ENCODE data around the gene ZWILCH.
A peak's percentile ranks its signal among the peaks of the same experiment; 100 is the strongest.

The ZWILCH gene

DNA sequence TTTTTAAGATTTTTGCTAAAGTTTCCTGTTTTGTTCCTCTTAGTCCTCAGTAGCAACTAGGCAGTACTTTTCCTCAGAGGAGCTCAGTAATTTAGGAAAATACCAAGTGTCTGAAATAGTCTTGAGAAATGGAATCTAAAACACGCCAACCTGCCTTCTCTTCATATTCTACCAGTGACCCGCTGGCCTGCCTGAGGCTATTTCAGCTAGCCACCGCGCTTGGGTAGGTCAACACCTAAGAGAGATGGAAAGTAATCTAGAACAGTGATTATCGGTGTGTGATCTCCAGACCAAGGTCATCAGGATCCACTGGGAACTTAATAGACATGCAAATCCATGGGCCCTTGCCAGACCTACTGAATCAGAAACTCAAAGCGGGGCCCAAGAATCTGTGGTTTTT, 53.1 kb downstream of the ZWILCH start:
- no peak for DNase-seq

DNA sequence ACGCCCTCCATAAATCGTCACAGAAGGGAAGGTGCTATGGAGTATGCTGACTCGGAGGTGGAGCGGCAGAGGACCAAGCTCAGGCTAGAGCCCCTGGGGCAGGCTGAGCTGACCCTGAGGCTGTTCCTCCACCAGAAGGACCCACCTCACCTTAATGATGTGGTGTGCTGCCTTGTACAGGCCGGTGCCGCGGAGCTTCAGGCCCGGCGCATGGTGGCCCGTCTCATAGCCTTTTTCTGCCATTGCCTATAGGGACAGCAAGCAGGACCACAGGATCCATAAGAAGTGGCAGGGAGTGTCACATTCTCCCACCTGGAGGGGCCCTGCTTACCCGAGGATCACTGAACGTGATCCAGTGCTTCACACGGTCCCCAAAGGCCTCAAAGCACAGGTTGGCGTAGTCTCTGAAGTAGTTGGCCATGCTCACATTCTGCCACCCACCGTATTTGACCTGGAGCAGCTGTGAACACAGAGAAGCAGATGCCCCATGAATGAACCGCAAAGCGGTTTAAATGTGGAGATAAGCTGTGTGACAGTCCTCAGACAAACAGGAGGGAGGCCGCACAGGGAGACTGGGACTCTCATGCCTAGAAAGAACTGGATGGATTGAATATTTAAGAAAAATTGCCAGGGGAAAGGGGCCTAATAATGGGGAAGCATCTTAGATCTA, 55.9 kb downstream of the ZWILCH start:
- DNase-seq = no peak

DNA sequence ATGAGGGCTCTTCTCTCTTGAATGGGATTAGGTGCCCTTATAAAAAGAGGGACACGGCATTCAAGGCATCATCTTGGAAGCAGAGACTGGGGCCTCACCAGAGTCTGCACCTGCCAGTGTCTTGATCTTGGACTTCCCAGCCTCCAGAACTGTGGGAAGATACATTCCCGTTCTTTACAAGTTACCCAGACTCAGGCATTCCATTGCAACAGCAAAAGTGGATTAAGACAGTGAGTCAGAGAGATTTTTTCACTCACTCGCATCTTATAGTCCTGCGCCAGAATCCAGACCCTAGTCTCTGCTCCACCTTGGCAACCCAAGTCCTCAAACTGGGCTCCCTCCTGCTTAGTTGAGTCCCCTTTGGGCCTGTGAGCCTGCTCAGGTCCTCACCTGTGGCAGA, 58.0 kb downstream of the ZWILCH start:
- DNase-seq = no peak

GRCh38 chr15:66563566-66564110, 58.5 kb downstream of the ZWILCH start:
- no peak for DNase-seq

DNA sequence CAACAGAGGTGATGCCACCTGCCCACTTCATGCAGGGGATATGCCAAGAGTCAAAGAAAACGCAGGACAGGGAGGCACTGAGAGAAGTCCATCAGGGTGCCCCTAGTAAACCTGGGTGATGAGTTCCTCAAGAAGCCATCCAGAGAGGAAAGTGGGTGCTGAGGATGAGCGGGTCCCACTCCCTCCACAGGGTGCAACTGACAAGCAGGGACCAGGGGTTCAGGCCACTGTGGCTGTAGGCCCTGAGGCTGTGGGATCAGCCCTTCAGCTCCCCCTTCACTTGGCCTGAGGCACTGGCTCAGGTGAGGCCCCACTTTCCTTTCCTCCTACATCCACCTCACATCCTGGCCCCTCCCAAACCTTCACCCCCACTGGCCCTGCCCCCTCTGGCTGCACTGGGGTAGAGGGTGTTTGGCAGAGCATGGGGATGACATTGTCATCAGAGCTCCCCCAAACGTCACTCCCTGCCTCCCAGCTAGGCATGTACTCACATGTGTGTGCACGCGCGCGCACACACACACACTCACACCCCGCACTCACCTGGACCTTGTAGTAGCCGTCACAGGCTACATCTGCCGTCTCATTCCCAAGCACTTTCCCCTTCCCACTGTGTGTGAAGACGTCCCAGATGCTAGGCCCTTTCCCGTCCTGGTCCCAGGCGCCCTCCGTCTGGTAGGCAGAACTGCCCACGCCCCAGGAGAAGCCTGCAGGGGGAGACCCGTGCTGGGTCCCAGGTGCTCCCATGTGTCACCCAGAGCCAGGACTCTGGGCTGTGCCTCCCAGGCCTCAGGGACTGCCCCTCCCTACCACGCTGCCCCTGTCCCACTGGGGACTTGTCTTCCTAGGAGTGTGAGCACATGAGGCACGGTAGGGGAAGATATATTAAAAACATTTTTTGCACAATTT, 59.3 kb downstream of the ZWILCH start:
- DNase-seq = no peak

DNA sequence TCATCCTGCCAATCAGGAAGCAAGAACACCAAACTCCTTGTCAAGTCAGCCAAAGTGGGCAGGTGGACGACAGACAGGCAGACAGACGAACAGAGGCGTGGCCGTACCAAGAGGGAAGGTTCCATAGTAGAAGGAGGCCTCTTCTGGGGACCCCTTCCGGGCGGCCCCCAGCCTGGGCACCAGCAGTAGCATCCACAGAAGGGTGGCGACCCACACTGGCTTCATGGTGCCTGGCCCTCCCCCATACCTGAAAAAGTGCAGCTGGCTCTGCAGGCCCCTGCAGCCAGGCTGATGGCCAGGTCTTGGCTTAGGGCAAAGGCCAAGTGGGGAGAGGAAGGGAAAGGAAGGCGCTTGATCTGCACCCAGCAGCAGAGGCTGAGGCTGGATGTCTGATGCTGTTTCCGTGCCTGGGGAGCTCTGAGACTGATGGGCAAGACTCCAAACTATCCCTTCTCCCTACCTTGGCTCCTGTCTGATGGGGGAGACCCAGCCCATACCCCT, 60.1 kb downstream of the ZWILCH start:
- DNase-seq = no peak

DNA sequence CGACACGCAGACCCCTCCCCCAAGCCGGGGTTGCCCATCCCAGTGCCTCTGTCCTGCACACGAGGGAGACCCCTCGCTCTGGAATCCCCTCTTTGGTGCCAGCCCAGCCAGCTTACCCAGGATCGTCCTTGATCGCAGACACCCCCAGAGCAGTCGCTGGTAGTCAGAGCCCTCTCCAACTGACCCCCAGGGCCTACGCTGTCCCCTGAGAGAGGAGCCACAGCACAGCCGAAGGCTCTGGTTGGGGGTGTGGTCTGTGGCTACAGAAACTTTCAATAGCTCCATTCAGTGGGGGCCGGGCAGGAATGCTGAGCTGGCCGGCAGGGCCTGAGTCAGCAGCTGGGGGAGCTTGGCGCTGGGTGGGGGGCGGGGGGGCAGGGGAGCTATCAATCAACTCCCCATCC, 60.6 kb downstream of the ZWILCH start, which contains the start of gene LCTL:
TSS of gene LCTL (minus strand) at position 258 of the 404 bp plus-strand sequence. CDS start 633 bp downstream, outside the sequence.
- DNase-seq = no peak

DNA sequence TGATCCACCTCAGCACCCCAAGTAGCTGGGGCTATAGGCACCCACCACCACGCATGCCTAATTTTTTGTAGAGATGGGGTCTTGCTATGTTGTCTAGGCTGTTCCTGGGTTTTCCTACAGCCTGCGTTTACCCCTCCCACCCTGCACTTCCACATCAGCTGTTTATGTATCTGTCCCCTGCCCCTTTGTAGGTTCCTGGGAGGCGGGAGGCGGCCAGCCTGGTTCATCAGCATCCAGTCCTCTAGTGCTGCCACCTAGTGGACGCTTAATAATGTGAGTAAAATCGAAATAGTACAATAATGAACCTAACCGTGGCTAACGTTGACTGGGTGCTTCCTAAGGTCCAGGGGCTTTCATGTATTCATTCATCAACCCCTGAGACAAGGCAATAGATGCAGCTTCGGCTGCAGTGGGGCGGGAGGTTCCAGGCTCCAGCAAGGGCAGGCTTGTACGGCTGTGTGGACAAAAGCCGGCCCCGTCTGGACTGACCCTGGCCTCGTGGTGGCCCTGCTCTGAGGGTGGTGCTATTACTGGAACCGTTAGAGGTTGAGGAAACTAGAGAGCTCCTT, 61.9 kb downstream of the ZWILCH start:
- peak; percentile 50 for DNase-seq

DNA sequence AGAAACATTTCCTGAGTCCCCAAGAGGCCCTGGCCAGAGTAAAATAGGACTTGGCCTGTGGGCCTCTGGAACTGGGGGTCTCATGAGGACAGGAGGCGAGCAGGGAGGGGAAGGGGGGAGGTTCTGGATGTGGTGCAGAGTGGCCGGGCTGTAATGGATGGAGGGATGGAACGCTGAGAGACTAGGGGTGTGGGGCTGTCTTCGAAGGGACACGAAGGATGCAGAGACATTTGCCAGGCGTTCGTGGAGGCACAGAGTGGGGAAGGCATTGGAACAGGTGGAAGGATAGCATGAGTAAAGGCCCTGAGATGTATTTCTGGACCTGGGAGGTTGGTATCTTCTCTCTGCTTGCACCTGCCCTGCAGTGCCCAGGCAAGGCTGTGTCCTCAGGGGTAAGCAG, 62.8 kb downstream of the ZWILCH start:
- no peak for DNase-seq

DNA sequence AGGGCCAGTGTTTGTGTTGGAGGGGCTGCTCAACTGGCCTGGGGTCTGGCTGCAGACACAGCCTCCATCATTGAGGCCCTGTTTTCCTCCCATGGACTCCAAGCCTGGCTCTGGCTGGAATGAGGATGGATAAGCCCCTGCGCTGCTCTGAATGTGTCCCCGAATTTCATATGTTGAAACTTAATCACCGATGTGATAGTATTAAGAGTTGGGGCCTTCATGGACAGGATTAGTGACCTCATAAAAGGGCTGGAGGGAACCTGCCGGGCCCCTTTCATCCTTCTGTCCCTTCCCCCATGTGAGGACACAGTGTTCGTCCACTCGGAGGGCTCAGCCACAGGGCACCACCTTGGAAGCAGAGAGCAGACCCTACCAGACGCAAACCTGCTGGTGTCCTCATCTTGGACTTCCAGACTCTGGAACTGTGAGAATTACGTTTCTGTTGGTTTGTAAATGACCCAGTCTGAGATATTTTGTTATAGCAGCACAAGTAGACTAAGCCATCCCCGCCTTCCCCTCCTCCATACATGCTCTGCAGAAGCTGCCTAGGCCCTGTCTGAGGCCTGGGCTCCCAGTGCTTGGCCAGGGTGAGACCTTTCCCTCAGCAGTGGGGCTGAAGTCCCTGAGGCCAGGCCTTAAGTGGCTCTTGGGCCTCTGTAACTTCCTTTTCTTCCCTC, 64.5 kb downstream of the ZWILCH start:
- no peak for DNase-seq

DNA sequence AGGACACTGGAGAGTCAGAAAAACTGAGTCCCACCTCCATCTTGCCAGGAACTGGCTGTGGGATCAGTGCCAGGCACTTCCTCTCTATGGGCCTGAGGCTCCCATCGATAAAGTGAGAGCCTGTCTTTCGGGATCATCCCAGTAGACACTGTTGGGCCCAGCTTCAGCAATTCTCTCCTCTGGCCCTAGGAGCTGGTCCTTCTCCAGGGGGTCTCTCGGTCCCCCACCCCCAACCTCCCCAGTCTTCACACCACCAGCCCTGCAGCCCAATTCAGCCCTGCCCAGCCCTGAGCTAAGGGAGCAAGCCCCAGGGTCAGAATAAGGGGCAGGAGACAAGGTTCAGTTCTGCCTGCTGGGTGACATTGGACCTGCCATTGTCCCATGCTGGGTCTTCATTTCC, 65.2 kb downstream of the ZWILCH start:
- DNase-seq = no peak

DNA sequence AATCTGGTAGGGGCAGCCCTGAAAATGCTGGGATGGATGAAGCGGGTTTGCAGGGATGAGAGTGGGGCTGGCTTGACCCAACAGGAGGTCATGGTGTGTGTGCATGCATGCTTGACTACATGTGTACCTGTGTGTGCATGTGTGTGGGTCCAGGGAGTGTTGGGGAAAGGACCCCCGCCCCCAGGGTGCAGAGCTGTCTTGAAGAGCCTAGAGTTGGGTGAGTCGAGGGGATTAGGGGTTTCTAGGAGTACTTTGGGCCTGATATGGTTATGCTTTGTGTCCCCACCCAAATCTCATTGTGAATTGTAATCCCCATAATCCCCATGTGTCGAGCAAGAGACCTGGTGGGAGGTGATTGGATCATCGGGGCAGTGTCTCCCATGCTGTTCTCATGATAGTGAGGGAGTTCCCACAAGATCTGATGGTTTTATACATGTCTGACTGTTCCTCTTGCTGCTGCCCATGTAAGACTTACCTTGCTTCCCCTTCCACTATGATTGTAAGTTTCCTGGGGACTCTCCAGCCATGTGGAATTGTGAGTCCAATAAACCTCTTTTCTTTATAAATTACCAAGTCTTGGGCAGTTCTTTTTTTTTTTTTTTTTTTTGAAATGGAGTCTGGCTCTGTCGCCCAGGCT, 65.8 kb downstream of the ZWILCH start:
- DNase-seq = no peak

GRCh38 chr15:66572146-66572545, 67.0 kb downstream of the ZWILCH start:
- DNase-seq = no peak

DNA sequence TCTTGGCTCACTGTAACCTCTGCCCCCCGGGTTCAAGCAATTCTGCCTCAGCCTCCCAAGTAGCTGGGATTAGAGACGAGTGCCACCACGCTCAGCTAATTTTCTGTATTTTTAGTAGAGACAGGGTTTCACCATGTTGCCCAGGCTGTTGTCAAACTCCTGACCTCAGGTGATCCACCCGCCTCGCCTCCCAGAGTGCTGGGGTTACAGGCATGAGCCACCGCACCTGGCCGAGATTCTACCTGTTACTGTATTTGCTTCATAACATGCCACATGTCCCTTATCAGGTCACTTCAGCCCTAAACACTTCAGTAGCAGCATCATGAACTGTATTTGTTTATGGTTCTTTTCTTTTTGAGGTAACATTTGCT, 68.2 kb downstream of the ZWILCH start:
- no peak for DNase-seq

GRCh38 chr15:66573719-66574595, 68.8 kb downstream of the ZWILCH start:
- no peak for DNase-seq

- DNase-seq = no peak
These were observed 69.4 kb downstream of the ZWILCH start for GRCh38 chr15:66574596-66574950.

DNA sequence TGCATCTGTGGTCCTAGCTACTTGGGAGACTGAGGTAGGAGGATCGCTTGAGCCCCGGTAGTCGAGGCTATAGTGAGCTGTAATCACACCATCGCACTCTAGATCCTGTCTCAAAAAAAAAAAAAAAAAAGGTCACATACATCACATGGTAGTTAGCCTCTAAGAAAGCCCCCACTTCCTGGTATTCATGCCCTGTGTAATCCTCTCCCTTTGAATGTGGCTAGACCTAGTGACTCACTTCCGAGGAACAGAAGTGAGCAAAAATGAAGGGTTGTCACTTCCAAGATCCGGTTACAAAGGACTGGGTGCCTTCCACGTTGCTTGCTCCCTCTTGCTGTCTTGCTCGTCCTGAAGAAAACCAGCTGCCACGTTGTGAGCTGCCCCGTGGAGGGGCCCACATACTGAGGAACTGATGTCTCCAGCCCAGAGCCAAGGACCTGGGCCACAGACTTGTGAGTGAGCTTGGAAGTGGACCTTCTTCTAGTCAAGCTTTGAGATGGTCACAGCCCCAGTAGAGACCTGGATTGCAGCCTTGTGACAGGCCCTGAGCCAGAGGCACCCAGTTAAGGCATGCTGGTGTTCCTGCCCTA, 73.3 kb downstream of the ZWILCH start:
- DNase-seq = no peak

DNA sequence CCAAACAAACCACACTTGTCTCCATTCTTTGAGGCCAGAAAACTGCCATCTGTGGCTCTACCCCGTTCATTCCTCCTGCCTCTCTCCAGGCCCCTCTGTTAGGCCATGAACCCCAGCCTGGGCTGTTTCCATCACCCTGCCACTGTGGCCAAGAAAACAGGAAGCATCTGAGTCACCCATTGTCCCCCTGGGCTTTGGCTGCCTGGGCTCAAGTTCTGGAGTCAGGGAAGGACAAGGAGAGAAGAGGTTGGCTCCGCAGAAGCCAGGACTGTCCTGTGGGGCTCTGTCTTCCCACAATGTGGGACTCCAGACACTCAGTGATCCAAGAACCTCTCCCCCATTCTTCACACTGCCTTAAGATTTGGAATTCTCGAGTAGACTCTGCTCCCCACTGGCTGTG, 75.5 kb downstream of the ZWILCH start:
- DNase-seq = no peak

DNA sequence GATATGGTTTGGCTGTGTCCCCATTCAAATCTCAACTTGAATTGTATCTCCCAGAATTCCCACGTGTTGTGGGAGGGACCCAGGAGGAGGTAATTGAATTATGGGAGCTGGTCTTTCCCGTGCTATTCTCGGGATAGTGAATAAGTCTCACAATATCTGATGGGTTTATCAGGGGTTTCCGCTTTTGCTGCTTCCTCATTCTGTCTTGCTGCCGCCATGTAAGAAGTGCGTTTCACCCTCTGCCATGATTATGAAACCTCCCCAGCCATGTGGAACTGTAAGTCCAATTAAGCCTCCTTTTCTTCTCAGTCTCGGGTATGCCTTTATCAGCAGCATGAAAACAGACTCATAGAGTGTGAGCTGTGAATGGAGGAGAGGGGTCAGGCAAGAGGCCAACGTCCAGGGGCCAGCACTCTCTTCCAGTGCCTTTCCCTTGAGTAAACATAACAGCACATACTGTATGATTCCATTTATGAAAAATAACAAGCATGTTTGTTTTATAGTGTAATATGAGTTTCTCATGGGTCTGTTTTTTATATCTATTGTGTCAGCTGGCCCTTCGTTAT, 76.9 kb downstream of the ZWILCH start:
- DNase-seq = no peak

DNA sequence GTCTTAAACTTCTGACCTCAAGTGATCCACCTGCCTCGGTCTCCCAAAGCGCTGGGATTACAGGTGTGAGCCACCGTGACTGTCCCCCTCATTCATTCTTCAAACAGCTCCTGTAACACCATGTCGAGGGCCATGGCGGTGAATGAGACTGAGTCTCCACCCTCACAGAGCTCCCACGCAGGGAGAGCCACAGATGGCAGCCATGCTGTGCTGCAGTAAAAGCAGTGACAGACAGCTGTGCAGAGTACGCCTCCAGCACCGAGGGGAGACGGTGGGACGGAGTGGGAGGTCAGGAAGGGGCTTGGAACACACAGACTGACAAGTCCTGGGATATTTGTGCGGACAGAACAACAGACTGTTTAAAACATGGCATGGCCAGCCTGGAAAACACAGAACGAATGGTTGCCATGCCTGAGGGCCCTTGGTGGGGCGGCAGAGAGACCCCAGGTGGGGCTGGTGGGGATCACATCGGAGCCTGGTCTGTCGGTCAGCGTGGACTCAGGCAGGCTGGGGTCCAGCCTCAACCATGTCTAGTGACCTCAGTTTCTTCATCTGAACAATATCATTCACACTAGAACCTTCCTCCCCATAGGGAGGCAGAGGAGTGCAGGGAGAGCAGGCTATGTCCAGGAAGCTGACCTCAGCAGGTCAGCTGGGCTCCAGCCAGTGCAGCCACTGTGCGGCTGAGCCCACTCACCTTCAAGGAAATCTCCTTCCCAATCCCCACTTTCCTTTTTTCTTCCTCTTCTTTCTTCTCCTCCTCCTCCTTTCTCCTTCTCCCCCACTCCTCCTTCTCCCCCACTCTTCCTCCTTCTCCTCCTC, 81.2 kb downstream of the ZWILCH start:
- DNase-seq = no peak
